SHP77 (cell line): ENCODE results near the gene YWHAG.
A peak's percentile ranks its signal among the peaks of the same experiment; 100 is the strongest.
"Not testable (repeated sequence)": the region's sequence is repeated elsewhere in the genome, so short reads cannot be mapped to it uniquely, and the experiment has no call there.

Experiments
- DNase-seq, 2 experiments: peaks; one replicate each; lab custom pipeline; 2025; lab: John Stamatoyannopoulos, UW

Gene YWHAG

GRCh38 chr7:76318488-76319353 lies 40.1 kb downstream of the YWHAG start:
- peak; percentile 41 to 56 for DNase-seq

DNA sequence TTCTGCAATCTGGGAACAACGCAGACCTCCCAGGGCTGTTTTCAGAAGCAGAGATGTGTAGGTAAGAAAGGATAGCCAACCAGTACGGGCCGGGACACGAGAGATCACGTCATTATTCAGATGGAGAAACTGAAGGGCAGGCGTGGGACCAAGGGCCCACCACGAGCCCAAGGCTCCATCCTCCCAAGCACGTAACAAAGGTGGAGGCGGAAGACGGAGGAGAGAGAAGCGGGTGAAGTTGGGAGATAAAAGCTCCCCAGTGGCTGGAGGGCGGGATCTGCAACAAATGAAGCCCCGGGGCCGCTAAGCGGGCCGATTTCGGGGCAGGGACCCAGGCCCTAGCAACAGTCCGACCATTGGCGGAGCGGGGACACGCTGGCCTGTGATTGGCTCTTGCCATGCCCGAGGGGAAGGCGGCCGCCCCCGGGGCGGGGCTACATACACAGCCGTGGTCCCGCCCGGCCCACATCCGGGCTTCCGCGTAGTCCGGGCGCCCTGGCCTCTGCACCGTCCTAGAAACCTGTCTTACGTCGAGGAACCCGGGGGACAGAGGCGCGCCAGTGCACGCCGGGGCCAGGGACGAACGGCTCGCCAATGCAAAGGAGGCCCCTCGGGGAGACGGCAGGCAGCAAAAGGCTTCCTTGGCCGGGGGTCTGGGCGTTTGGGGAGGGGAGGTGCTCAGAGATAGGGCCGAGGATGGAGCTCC lies 40.9 kb downstream of the YWHAG start:
- DNase-seq, result peak; percentile 95 to 97

- no peak for DNase-seq
These were observed 41.6 kb downstream of the YWHAG start for GRCh38 chr7:76316984-76317781.

GRCh38 chr7:76315364-76315763 lies 43.4 kb downstream of the YWHAG start:
- peak in 1 of 2 experiments; percentile 19 for DNase-seq

- DNase-seq, result not testable (repeated sequence)
These were observed 44.1 kb downstream of the YWHAG start for GRCh38 chr7:76314740-76315139.

DNA sequence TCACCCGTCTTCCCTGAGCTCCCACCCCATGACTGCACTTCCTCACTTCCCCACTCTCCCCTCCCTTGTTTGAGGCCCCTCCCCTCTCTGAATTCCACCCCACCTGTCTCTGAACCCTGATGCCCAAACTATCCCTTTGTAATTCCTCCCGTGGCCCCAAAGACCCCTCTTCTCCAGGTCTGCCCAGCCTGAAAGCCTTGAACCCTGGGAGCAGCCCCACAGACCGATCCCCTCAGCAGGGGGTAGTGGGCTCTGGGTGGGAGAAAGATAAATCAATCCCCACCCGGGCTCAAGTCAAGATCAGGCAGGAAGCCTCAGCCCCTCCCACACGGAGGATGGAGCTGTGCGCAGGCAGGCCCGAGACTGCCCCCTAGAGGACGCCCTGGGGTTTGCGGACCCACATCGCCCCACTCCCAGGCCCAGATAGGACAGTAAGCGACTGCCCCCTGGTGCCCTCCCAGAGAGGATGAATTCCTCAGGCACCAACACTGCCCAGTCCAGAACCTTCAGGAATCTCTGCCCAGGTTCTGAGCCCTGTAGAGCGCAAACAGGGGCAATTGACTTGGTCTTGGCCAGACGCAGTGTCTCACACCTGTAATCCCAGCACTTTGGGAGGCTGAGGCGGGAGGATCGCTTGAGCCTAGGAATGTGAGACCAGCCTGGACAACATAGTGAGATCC lies 44.6 kb downstream of the YWHAG start:
- peak; percentile 79 to 84 for DNase-seq

DNA sequence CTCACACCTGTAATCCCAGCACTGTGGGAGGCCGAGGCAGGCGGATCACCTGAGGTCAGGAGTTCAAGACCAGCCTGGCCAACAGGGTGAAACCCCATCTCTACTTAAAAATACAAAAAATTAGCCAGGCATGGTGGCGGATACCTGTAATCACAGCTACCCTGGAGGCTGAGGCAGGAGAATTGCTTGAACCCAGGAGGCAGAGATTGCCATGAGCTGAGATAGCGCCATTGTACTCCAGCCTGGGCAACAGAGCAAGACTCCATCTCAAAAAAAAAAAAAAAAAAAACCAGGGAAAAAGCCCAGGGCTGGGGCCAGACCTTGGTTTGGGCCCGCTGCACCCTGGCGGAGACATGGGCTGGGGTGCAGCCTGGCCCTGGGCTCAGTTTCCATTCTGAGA lies 47.0 kb downstream of the YWHAG start:
- not testable (repeated sequence) for DNase-seq

- peak; percentile 69 to 82 for DNase-seq
These were observed 48.5 kb downstream of the YWHAG start for GRCh38 chr7:76310102-76310957.

DNA sequence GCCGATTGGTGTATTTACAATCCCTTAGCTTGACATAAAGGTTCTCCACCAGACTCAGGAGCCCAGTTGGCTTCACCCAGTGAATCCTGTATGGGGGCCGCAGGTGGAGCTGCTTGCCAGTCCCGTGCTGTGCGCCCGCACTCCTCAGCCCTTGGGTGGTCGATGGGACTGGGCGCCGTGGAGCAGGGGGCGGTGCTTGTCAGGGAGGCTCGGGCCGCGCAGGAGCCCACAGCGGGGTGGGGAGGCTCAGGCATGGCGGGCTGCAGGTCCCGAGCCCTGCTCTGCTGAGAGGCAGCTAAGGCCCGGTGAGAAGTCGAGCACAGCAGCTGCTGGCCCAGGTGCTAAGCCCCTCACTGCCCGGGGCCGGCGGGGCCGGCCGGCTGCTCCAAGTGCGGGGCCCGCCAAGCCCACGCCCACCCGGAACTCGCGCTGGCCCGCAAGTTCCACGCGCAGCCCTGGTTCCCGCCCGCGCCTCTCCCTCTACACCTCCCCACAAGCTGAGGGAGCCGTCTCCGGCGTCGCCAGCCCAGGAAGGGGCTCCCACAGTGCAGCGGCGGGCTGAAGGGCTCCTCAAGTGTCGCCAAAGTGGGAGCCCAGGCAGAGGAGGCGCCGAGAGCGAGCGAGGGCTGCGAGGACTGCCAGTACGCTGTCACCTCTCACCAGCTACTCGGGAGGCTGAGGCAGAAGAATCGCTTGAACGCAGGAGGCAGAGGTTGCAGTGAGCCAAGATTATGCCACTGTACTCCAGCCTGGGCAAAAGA lies 49.3 kb downstream of the YWHAG start:
- DNase-seq, result not testable (repeated sequence)

DNA sequence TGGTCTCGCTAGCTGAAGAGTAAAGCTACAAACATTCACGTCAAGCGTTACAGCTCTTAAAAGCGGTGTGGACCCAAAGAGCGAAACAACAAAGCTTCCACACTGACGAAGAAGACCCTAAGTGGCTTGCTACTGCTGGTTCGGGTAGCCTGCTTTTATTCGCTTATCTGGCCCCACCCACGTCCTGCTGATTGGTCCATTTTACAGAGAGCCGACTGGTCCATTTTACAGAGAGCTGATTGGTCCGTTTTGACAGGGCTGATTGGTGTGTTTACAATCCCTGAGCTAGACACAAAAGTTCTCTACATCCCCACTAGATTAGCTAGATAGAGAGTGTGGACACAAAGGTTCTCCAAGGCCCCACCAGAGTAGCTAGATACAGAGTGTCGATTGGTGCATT lies 49.9 kb downstream of the YWHAG start:
- not testable (repeated sequence) for DNase-seq

- peak in 1 of 2 experiments; percentile 23 for DNase-seq
These were observed 53.9 kb downstream of the YWHAG start for GRCh38 chr7:76304888-76305375.

GRCh38 chr7:76303202-76304147 lies 55.3 kb downstream of the YWHAG start:
- peak; percentile 64 to 73 for DNase-seq

GRCh38 chr7:76302347-76303201 lies 56.2 kb downstream of the YWHAG start, which contains the start of gene HSPB1:
Gene HSPB1, plus strand, starts transcription at chr7:76302673. Its CDS starts 40 bp downstream, at chr7:76302713.
- DNase-seq, result peak; percentile 79 to 86

- DNase-seq, result no peak
These were observed 57.8 kb downstream of the YWHAG start for GRCh38 chr7:76301000-76301399.

GRCh38 chr7:76300166-76300731 lies 58.5 kb downstream of the YWHAG start:
- no peak for DNase-seq

DNA sequence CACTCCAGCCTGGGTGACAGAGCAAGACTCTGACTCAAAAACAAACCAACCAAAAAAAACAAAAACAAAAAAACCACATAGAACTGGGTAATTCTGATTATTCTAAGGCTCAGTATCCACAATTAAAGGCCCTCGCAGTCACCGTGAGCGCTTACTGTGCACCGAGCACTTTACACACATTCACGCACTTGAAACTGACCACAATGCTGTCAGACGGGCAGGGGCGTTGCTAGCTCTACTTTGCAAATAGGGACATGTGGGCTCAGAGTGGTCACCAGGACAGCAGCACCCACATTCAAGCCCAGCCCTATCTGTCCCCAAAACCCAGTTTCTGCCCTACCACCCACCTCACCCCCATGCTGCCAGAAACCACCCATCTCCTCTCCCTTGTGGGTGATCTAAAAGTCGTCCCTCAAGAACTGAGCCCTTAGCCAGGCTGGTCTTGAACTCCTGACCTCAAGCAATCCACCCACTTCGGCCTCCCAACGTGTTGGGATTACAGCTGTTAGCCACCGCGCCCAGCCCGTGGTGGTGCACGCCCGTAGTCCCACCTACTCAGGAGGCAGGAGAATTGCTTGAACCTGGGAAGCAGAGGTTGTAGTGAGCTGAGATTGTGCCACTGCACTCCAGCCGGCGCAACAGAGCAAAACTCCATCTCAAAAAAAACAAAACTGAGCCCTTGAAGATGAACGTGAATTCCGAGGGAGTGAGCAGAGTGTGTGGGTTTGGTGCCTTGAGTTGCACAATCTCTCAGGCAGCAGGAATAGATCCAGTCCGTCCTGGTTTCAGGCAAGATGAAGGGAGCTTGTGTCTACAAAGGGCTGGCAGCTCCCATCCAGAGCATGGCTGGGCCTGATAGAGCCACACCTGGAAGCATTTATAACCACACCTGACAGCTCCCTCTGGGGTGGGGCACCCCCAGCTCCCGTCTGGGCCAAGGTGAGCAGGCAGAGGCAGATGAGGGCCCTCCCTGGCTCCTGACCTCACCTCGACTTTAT lies 61.7 kb downstream of the YWHAG start:
- DNase-seq, result no peak
